ENCODE results near the gene TMA16. TPM values are rescaled to one million over a fixed set of nuclear protein-coding genes. Genes with fewer than 3 reads are reported as not detected.
A peak's percentile ranks its signal among the peaks of the same experiment; 100 is the strongest.

The TMA16 gene
- total and polyA plus RNA-seq, 2 donors (not counting 1 experiment from before 2014, with no cell fraction given), result 6.5 to 40.5 TPM

- POLR2A ChIA-PET, result no interaction called here
- TF ChIP-seq EZH2 (IDR thresholded peaks at IDR 0.05; ENCODE audit: borderline replicate concordance, insufficient read depth, low read depth, low read length, poor library complexity, severe bottlenecking) (no peak), CTCF (IDR thresholded peaks at IDR 0.05) (no peak)
Observed at GRCh38 chr4:163563592-163563991, 69.1 kb downstream of the TMA16 start.

GRCh38 chr4:163564221-163564720, 69.8 kb downstream of the TMA16 start:
- Mint-ChIP-seq H3K9me3 (ENCODE audit: insufficient read depth) (peaks cover 7% of the 10 kb centered on the region), H3K27me3 (no peaks in the 10 kb centered on the region), H3K4me3 (no peak overlapping the region), H3K4me1 (peaks cover 73% of the 10 kb centered on the region), H3K27ac (peak overlapping the region; percentile 66)
- intact Hi-C loops (cut with micrococcal nuclease), result no loop called here
- Histone ChIP-seq H3K4me3 (ENCODE audit: control extremely low read depth in 1 of 5, extremely low read depth in 1 of 5, insufficient read depth in 1 of 5, low read depth in 2 of 5, low read length in 4 of 5) (no peak overlapping the region), H3K9me3 (ENCODE audit: control extremely low read depth in 1 of 3, control insufficient read depth in 2 of 3, insufficient read depth in 1 of 3, low read length in 2 of 3) (peaks cover 1 to 20% (median 9%) of the 10 kb centered on the region in 3 donors), H3K36me3 (replicated peaks in 1 of 2; ENCODE audit: control extremely low read depth in 1 of 2, control insufficient read depth in 1 of 2, extremely low read depth in 1 of 2, insufficient read depth in 2 of 2, low read length in 1 of 2) (peaks cover 11 to 83% of the 10 kb centered on the region in 2 experiments), H2AFZ (ENCODE audit: insufficient read depth, low read depth, low read length, poor library complexity, severe bottlenecking) (no peak overlapping the region), H3K9ac (ENCODE audit: low read length) (no peak overlapping the region), H3K4me2 (replicated peaks; ENCODE audit: low read depth, low read length, poor library complexity, severe bottlenecking) (no peak overlapping the region), H3K4me1 (ENCODE audit: control insufficient read depth in 2 of 2, insufficient read depth in 2 of 2, low read length in 2 of 2) (peaks cover 42 to 60% of the 10 kb centered on the region in 2 donors), H3K27me3 (replicated peaks in 1 of 4; ENCODE audit: control extremely low read depth in 1 of 4, control insufficient read depth in 3 of 4, insufficient read depth in 4 of 4, low read length in 3 of 4) (no peaks in the 10 kb centered on the region), H4K20me1 (ENCODE audit: control insufficient read depth, insufficient read depth, low read length, poor library complexity, severe bottlenecking) (no peaks in the 10 kb centered on the region), H3K79me2 (ENCODE audit: control insufficient read depth, insufficient read depth, low read length) (peaks cover 75% of the 10 kb centered on the region), H3K27ac (ENCODE audit: low read length in 2 of 2) (peak overlapping the region in 1 of 2 donors; percentile 76)
- ChIA-PET CTCF (interaction anchor here (0.7 to 28.8 kb wide), 6 partner anchors 9 to 489 kb away, joined by 3 to 1334 read pairs (median 6); no protein-coding TSS in a partner anchor), POLR2A (no interaction called here)
- TF ChIP-seq CTCF (IDR thresholded peaks at IDR 0.05), result no peak
- no peak for TF ChIP-seq EZH2 (IDR thresholded peaks at IDR 0.05; ENCODE audit: borderline replicate concordance, insufficient read depth, low read depth, low read length, poor library complexity, severe bottlenecking)
- ATAC-seq (ENCODE audit: low read depth), result no peak
- no peak for DNase-seq
- no CpG with 5 or more reads among the region's 2 CpGs for WGBS (ENCODE audit: insufficient coverage)

More at GRCh38 chr4:163563592-163563991, 69.1 kb downstream of the TMA16 start:
- no peak for DNase-seq
- Histone ChIP-seq H2AFZ (ENCODE audit: insufficient read depth, low read depth, low read length, poor library complexity, severe bottlenecking) (no peak overlapping the region), H3K27ac (ENCODE audit: low read length in 2 of 2) (peak overlapping the region; percentile 5 to 76), H3K9ac (ENCODE audit: low read length) (no peak overlapping the region), H3K9me3 (ENCODE audit: control extremely low read depth in 1 of 3, control insufficient read depth in 2 of 3, insufficient read depth in 1 of 3, low read length in 2 of 3) (peaks cover 1 to 20% (median 9%) of the 10 kb centered on the region in 3 donors), H3K4me2 (replicated peaks; ENCODE audit: low read depth, low read length, poor library complexity, severe bottlenecking) (no peak overlapping the region), H3K36me3 (replicated peaks in 1 of 2; ENCODE audit: control extremely low read depth in 1 of 2, control insufficient read depth in 1 of 2, extremely low read depth in 1 of 2, insufficient read depth in 2 of 2, low read length in 1 of 2) (peaks cover 9 to 81% of the 10 kb centered on the region in 2 experiments), H3K79me2 (ENCODE audit: control insufficient read depth, insufficient read depth, low read length) (peaks cover 69% of the 10 kb centered on the region), H4K20me1 (ENCODE audit: control insufficient read depth, insufficient read depth, low read length, poor library complexity, severe bottlenecking) (no peaks in the 10 kb centered on the region), H3K4me1 (ENCODE audit: control insufficient read depth in 2 of 2, insufficient read depth in 2 of 2, low read length in 2 of 2) (peaks cover 39 to 60% of the 10 kb centered on the region in 2 donors), H3K4me3 (ENCODE audit: control extremely low read depth in 1 of 5, extremely low read depth in 1 of 5, insufficient read depth in 1 of 5, low read depth in 2 of 5, low read length in 4 of 5) (no peak overlapping the region), H3K27me3 (replicated peaks in 1 of 4; ENCODE audit: control extremely low read depth in 1 of 4, control insufficient read depth in 3 of 4, insufficient read depth in 4 of 4, low read length in 3 of 4) (no peaks in the 10 kb centered on the region)
- H3K9me3 Mint-ChIP-seq (ENCODE audit: insufficient read depth), result peaks cover 7% of the 10 kb centered on the region
- CTCF ChIA-PET, result interaction anchor here (1.0 to 28.8 kb wide), 4 partner anchors 8 to 112 kb away, joined by 3 to 1334 read pairs (median 18); no protein-coding TSS in a partner anchor
- intact Hi-C loops (cut with micrococcal nuclease), result no loop called here
- peak overlapping the region; percentile 82 for H3K27ac Mint-ChIP-seq
- no peak for ATAC-seq (ENCODE audit: low read depth)
- 100% methylated on average over 2 of the region's 6 CpGs for WGBS (ENCODE audit: insufficient coverage)
- H3K4me1 Mint-ChIP-seq, result peaks cover 73% of the 10 kb centered on the region
- H3K4me3 Mint-ChIP-seq, result no peak overlapping the region
- no peaks in the 10 kb centered on the region for H3K27me3 Mint-ChIP-seq
